T1000 (cell line): ENCODE results near the gene EIF4G1.
"Not testable (repeated sequence)": the region's sequence is repeated elsewhere in the genome, so short reads cannot be mapped to it uniquely, and the experiment has no call there.

Source experiments
- DNase-seq: peaks from one replicate; lab custom pipeline; 2025; ENCODE audit warnings: mixed read lengths; lab: John Stamatoyannopoulos, UW

EIF4G1 gene, protein sequence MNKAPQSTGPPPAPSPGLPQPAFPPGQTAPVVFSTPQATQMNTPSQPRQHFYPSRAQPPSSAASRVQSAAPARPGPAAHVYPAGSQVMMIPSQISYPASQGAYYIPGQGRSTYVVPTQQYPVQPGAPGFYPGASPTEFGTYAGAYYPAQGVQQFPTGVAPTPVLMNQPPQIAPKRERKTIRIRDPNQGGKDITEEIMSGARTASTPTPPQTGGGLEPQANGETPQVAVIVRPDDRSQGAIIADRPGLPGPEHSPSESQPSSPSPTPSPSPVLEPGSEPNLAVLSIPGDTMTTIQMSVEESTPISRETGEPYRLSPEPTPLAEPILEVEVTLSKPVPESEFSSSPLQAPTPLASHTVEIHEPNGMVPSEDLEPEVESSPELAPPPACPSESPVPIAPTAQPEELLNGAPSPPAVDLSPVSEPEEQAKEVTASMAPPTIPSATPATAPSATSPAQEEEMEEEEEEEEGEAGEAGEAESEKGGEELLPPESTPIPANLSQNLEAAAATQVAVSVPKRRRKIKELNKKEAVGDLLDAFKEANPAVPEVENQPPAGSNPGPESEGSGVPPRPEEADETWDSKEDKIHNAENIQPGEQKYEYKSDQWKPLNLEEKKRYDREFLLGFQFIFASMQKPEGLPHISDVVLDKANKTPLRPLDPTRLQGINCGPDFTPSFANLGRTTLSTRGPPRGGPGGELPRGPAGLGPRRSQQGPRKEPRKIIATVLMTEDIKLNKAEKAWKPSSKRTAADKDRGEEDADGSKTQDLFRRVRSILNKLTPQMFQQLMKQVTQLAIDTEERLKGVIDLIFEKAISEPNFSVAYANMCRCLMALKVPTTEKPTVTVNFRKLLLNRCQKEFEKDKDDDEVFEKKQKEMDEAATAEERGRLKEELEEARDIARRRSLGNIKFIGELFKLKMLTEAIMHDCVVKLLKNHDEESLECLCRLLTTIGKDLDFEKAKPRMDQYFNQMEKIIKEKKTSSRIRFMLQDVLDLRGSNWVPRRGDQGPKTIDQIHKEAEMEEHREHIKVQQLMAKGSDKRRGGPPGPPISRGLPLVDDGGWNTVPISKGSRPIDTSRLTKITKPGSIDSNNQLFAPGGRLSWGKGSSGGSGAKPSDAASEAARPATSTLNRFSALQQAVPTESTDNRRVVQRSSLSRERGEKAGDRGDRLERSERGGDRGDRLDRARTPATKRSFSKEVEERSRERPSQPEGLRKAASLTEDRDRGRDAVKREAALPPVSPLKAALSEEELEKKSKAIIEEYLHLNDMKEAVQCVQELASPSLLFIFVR (N-terminal part only)

DNA sequence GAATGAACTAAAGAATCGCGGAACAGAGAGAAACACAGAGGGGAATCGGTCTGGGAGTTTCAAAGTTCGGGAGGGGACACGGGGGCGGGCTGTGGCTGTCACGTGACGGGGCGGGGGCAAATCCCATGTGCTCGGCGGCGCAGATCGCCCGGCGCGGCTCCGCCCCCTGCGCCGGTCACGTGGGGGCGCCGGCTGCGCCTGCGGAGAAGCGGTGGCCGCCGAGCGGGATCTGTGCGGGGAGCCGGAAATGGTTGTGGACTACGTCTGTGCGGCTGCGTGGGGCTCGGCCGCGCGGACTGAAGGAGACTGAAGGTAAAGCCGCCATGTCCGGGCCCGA lies at the start of gene EIF4G1:
TSS of gene EIF4G1 (plus strand) at position 244 of the 337 bp plus-strand sequence. CDS start 1,191 bp downstream, outside the sequence.
- DNase-seq, result peak; percentile 95

DNA sequence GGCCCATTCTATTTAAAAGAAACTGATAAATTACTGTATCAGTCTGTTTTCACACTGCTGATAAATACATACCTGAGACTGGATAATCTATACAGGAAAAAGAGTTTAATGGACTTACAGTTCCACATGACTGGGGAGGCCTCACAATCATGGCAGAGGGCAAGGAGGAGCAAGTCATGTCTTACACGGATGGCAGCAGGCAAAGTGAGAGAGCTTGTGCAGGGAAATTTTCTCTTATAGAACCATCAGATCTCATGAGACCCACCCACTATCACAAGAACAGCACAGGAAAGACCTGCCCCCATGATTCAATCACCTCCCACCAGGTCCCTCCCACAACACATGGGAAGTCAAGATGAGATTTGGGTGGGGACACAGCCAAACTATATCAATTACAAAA lies 47.2 kb upstream of the EIF4G1 start:
- not testable (repeated sequence) for DNase-seq

DNA sequence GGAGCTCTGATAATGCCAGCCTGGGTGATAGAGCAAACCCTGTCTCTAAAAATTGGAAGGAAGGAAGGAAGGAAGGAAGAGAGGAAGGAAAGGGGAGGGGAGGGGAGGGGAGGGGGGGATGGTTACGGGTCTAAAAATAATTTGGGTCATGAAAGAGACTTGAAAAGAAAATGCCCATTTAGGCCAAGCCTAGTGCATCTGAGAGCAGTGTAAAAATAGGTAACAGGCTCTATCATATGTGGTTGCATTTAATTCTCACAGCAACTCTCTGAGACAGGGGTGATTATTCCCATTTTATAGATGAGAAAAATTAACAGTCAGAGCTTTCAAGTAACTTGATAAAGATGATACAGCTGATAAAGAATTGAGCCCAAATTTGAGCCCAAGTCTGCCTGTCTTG lies 42.1 kb upstream of the EIF4G1 start:
- DNase-seq, result no peak

DNA sequence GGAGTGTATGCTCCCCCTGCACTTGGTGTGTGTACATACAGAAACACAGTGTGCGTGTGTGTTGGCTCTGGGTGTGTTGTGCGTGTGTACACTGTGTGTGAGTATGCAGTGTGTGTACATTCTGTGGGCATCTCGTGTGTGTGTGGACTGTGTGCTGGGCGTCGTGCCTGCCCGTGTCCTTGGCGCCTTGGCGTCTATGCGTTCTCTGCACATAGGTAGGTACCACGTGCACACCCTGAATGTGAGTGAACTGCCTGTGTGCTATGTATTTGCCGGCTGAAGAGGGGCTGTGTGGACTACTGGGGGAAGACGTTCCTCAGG lies 39.1 kb upstream of the EIF4G1 start:
- DNase-seq, result no peak

DNA sequence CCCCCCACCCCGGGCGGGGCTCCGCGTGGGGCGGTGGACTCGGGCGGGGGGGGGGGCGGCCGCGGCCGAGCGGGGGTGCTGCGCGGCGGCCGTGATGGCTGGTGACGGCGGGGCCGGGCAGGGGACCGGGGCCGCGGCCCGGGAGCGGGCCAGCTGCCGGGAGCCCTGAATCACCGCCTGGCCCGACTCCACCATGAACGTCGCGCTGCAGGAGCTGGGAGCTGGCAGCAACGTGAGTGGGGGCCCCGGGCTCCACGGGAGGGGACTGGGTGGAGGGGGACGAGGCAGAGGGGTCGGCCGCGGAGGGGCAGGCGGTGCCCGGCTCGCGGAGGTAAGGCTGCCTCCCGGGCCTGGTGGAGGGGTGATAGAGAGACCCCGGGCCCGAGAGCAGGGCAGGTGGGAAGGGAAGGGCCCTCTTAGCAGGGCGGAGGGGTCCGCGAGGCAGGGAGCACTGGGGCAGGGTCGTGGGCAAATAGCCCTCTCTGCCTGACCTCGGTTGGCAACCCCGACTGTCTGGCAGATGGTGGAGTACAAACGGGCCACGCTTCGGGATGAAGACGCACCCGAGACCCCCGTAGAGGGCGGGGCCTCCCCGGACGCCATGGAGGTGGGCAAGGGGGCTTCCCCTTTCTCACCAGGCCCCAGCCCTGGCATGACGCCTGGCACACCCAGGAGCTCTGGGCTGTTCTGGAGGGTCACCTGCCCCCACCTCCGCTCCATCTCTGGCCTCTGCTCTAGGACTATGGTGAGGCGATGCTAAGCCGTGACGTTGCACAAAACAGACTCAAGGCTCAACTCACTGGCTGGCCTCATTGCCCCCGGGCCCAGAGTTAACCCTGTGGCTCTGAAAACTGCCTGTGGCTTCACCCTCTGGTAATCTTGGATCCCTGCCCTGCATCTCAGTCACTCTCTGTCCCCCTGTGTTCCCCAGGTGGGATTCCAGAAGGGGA lies 38.2 kb upstream of the EIF4G1 start, which contains the start of gene ECE2:
TSS of gene ECE2 (plus strand) at position 62 of the 950 bp plus-strand sequence. CDS start at position 194, 132 bp downstream.
- DNase-seq, result no peak

DNA sequence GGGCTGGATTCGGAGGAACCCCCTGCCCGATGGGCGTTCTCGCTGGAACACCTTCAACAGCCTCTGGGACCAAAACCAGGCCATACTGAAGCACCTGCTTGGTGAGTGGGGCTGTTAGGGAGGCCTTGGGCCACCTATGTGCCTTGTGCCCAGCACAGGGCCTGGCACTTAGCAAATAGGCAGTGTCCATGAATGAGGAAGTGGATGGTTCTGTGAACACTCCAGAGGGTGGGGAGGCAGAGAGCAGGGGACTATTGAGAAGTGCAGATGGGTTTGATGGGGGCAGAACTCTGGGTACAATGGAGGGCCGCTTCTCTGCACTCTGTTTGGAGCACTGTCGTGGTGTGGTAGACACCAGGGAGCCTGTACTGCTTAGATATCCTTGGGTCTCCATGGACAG lies 37.0 kb upstream of the EIF4G1 start:
- DNase-seq, result no peak

DNA sequence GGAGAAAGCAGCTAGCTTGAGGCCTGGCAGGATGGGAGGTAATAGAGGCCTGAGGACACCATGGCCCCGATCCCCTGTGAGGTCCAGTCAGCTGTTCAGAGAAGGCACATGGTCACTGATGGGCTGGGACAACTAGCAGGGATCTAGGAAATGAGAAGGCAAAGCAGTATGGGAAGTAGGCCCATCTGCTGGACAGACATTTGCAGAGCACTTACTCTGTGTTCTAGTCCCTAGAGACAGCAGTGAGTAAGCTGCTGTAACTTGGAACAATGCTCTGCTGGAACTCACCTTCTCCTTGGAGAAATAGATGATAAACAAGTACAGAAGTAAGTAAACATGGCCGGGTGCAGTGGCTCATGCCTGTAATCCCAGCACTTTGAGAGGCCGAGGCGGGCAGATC lies 31.5 kb upstream of the EIF4G1 start:
- no peak for DNase-seq

DNA sequence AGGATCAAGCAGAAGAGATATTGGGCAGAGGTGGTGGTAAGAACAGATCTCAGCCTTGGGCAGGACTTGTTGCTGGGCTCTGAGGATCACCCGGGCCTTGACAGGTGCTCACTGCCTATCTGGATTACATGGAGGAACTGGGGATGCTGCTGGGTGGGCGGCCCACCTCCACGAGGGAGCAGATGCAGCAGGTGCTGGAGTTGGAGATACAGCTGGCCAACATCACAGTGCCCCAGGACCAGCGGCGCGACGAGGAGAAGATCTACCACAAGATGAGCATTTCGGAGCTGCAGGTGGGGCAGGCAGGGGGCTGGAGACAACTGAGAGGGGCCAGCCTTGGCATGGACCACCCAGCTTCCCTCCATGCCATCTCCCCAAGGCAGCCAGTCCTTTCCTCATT lies 30.7 kb upstream of the EIF4G1 start:
- no peak for DNase-seq

DNA sequence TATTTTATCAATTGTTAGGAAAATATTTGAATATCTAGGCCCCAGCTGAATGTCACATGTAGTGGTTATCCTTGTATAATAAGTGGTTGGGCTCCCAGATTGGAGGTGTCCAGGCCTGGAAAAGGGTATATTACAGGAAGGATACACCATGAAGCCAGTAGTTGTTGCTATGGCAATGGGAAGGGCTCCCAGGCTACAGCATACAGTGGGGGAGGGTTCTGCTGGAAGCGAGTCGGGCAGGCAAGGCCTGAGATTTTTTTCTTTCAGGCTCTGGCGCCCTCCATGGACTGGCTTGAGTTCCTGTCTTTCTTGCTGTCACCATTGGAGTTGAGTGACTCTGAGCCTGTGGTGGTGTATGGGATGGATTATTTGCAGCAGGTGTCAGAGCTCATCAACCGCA lies 29.7 kb upstream of the EIF4G1 start:
- no peak for DNase-seq

DNA sequence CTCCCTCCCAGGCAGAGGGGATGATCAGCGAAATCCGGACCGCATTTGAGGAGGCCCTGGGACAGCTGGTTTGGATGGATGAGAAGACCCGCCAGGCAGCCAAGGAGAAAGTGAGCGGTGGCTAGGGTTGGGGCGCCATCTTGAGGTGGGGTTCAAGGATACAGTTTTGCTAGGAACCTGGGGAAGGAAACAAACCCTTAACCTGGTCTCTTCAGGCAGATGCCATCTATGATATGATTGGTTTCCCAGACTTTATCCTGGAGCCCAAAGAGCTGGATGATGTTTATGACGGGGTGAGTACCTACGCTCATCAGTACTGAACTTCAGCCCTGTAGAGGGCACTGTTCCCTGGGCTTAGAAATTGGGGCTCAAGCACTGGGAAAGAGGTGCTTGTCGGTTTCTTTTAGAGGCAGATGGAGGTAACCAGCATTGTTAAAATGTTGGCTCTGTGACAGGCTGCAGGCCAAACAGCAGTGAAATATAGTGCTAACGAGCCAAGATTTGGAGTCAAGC lies 24.9 kb upstream of the EIF4G1 start:
- no peak for DNase-seq

DNA sequence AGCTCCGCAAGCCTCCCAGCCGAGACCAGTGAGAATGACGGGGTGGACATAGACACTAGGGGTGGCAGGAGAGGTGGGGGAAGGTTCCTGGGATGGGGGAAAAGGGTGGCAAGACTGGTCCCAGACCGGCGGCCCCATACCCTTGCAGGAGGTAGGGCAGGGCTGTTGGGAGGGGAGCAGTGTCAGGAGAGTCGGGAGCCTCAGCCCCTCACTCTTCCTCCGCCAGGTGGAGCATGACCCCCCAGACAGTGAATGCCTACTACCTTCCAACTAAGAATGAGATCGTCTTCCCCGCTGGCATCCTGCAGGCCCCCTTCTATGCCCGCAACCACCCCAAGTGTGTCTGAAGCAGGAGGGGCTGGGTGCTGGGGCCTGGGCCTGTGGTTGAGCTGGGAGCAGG lies 24.1 kb upstream of the EIF4G1 start:
- no peak for DNase-seq

DNA sequence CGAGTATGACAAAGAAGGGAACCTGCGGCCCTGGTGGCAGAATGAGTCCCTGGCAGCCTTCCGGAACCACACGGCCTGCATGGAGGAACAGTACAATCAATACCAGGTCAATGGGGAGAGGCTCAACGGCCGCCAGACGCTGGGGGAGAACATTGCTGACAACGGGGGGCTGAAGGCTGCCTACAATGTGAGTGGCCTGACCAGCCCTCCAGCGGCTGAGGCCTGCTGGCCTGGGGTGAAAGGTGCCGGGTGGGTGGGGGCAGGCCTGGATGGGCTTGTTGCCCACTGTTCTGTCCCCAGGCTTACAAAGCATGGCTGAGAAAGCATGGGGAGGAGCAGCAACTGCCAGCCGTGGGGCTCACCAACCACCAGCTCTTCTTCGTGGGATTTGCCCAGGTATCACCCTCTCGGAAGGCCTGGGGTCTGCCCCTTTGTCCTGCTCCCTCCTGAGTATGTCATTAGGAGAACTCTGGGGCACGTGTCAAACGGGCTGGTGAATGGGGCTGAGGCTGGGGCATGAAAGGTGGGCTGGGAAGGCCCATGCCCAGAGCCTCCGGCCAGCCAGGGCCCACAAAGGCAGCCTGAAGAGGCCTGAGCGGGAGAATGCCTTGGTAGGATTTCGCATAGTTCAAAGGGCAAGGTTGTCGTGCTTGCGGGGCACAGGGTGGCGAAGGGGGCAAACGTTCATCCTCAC lies 23.2 kb upstream of the EIF4G1 start:
- no peak for DNase-seq

DNA sequence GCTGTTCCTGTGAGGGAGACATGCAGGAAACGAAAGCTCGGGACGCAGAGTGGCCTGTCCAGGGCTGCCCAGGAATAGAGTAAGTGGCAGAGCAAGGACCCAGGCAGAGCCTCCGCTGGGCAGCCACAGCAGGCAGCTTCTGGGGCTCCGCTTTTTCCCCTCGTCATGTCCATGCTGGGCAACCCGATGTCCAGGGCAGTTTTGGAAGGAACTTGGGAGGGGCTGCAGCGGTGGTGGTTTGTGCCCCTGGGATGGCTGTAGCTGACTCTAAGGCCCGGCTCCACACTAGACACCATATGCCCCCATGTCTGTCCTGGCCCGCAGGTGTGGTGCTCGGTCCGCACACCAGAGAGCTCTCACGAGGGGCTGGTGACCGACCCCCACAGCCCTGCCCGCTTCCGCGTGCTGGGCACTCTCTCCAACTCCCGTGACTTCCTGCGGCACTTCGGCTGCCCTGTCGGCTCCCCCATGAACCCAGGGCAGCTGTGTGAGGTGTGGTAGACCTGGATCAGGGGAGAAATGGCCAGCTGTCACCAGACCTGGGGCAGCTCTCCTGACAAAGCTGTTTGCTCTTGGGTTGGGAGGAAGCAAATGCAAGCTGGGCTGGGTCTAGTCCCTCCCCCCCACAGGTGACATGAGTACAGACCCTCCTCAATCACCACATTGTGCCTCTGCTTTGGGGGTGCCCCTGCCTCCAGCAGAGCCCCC lies 22.5 kb upstream of the EIF4G1 start:
- DNase-seq, result no peak

DNA sequence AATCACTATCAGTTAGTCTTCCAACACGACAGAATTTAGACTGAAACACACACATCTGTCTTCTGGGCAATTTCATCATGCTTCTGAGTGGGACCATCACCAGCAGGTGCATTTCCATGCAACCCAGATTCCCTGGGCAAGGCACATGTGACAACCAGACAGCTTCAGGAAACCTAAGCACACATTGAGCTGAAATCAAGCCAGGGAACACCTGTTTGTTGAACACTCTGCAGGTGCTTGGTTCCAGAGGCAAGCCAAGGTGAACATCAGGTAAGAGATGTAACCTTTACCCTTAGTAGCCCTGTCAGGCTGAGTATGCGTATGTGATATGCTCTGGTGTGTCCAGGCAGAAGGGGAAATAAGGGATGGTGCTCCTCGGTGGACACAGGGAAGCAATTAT lies 18.6 kb upstream of the EIF4G1 start:
- no peak for DNase-seq

DNA sequence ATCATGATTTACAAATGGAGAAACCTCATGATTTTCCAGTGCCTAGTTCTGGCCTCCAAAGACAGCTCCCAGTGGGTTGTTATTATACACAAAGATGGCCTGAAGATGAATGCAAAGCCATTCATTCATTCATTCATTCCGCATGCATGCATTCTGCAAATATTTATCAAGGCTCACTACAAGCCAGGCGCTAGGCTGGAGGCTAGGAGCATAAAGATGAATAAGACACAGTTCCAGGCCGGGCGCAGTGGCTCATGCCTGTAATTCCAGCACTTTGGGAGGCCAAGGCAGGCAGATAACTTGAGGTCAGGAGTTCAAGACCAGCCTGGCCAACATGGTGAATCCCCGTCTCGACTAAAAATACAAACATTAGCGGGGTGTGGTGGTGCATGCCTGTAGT lies 17.8 kb upstream of the EIF4G1 start:
- no peak for DNase-seq

DNA sequence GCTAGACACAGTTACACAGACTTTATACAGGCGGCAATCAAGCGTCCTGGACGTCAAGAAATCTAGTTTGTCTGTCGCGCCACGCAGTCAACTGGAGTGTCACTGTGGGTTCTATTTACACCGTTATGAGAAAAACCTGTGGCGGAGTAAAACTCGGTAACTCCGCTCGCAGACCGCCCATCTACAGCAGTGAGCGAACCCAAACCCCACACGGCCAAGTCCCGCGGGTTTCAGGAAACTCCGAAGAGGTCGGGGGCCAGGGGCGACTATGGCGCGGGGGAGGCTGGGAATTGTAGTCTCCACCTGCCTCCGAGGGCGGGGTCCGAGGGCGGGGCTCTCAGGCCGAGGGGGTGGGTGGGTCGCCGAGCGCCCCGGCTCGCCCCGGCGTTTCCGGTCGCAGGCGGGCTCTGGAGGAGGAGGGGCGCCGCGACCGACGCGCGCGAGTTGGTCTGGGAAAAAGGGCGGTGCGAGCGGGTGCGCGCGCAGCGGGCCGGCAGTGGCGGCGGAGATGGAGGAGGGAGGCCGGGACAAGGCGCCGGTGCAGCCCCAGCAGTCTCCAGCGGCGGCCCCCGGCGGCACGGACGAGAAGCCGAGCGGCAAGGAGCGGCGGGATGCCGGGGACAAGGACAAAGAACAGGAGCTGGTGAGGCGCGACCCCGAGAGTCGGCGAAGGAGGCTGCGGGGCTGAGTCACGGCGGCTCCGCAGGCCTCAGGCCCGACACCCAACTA lies 15.5 kb upstream of the EIF4G1 start, which contains the start of gene PSMD2:
TSS of gene PSMD2 (plus strand) at position 483 of the 729 bp plus-strand sequence. CDS start at position 509, 26 bp downstream.
- DNase-seq, result peak; percentile 96

DNA sequence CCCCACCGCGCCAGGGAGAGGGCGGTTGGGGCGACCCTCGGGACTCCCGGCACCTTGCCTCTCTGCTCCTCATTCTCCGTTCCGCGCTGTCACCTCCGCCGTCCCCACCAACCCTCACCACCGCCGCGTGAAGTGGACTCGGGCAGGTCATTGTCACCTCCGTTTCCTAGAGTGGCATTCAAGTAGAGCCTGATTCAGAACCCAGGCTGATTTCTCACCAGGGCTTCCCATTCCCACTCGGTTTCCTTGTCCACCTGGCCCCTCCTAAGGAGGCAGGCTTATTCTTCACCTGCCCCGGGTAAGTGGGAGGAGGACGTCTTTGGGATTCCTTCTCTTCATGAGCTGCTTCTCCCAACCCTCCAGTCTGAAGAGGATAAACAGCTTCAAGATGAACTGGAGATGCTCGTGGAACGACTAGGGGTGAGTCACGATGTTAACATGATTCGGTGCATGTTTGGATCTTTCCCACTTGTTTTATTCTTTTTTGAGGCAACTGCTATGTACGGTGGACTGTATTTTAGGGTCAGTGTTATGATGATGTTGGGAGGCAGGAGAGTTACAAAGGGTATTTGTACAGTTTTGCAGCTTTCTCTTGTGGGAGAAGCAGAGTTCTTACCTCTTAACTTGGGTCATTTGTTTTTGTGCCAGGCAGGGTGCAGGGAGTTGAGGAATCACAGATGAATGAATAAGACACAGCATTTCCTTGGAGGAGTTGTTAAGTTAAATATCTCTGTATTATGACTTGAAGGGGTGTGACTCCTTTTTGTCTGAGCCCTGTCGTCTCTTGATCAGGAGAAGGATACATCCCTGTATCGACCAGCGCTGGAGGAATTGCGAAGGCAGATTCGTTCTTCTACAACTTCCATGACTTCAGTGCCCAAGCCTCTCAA lies 14.7 kb upstream of the EIF4G1 start:
- no peak for DNase-seq

DNA sequence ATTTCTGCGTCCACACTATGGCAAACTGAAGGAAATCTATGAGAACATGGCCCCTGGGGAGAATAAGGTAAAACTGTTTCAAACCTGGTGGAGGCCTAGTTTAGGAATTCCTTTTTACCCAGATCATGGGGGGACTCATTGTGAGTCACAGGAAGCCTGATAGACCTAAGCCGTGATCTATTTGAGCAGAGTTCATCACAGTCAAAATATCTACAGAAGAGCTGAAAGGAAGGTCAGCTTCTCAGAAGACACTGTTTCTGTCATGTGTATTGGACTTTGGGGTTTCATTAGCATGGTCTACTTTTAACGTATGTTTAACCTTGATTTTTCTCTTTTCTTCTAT lies 14.1 kb upstream of the EIF4G1 start:
- no peak for DNase-seq
